Panc1 (cell line): Measurements from ENCODE around the gene FAM50B. TPM values are rescaled to one million over a fixed set of nuclear protein-coding genes. Genes with fewer than 3 reads are reported as not detected.

ENCODE experiments used
- ATAC-seq: fragments of 200-7000 bp; cut with Tn5 transposase; 2 replicates; pipeline ENCODE4 v1.9.1; 2020; ENCODE audit warnings: mild to moderate bottlenecking, moderate library complexity
- BruUV-seq: library from RNA; stranded (reverse); fragments of 400-500 nt; replicated peaks from 2 replicates; lab custom pipeline; 2021; lab: Mats Ljungman, UMichigan
- CTCF ChIA-PET: fragments of 300-600 bp; sonication (Branson Sonifier 250); formaldehyde crosslinking; loops from one replicate; lab custom pipeline; 2022; ENCODE audit warnings: antibody characterized with exemption; lab: Charles Lee
- POLR2A ChIA-PET: fragments of 300-600 bp; sonication (Branson Sonifier 250); formaldehyde crosslinking; loops from one replicate; lab custom pipeline; 2022; ENCODE audit warnings: antibody characterized with exemption; lab: Charles Lee
- DNase-seq: peaks from one replicate; pipeline ENCODE4 v3.0.0-alpha.2; 2010; ENCODE audit warnings: low read depth, low spot score
- H3K27ac ChIP-seq: 2 replicates; pipeline ENCODE4 v1.5.1; 2011; ENCODE audit warnings: mild to moderate bottlenecking, low read length, inconsistent platforms
- H3K27me3 ChIP-seq: fragments of 200-500 bp; sonication (Bioruptor generic); 2 replicates; pipeline ENCODE4 v1.6.0; 2014; ENCODE audit warnings: low read length, inconsistent platforms; ENCODE audit not compliant: control insufficient read depth, insufficient read depth
- H3K36me3 ChIP-seq: fragments of 200-500 bp; sonication (Bioruptor generic); 2 replicates; pipeline ENCODE4 v1.5.1; 2014; ENCODE audit warnings: inconsistent platforms, mild to moderate bottlenecking, low read length, moderate library complexity; ENCODE audit not compliant: control insufficient read depth, insufficient read depth
- H3K4me1 ChIP-seq: 2 replicates; pipeline ENCODE4 v1.5.1; 2011; ENCODE audit warnings: inconsistent platforms, mild to moderate bottlenecking, low read length, moderate library complexity; ENCODE audit not compliant: control insufficient read depth, insufficient read depth
- H3K4me3 ChIP-seq, 2 experiments: 2 replicates each; pipeline ENCODE4 v1.5.1; 2011 to 2012; ENCODE audit warnings: low read depth in 2 of 2, low read length in 2 of 2, mild to moderate bottlenecking in 2 of 2, inconsistent platforms in 1 of 2, moderate library complexity in 1 of 2
- H3K9me3 ChIP-seq: fragments of 200-500 bp; sonication (Bioruptor generic); 2 replicates; pipeline ENCODE4 v1.5.1; 2014; ENCODE audit warnings: low read depth, mild to moderate bottlenecking, inconsistent platforms, low read length, moderate library complexity; ENCODE audit not compliant: control insufficient read depth, insufficient read depth
- POLR2AphosphoS5 ChIP-seq: IDR thresholded peaks from 2 replicates; pipeline ENCODE4 v1.6.1; 2012; ENCODE audit warnings: mild to moderate bottlenecking, low read depth, low read length, moderate library complexity
- SIN3A ChIP-seq: IDR thresholded peaks from 2 replicates; pipeline ENCODE4 v1.6.1; 2012; ENCODE audit warnings: low read depth, mild to moderate bottlenecking, low read length, moderate library complexity, borderline replicate concordance; ENCODE audit not compliant: insufficient read depth
- TCF7L2 ChIP-seq: IDR thresholded peaks from 2 replicates; pipeline ENCODE4 v1.6.1; 2011; ENCODE audit warnings: mild to moderate bottlenecking, low read depth, low read length, inconsistent platforms
- in situ Hi-C: cut with HindIII; loops from 2 replicates; pipeline ENCODE4 v1.10.0; 2016; ENCODE audit warnings: low sequenced_read_pairs, low pct_unique_long_range_greater_than_20kb
- intact Hi-C: fragments of 100-400 bp; cut with micrococcal nuclease; formaldehyde crosslinking; loops from one replicate; pipeline ENCODE4 v1.10.0; 2022; ENCODE audit not compliant: unreplicated experiment
- total RNA-seq: library from RNA; stranded (reverse); gene quantifications from one replicate; pipeline ENCODE4 v1.2.1, GENCODE V29; 2021; ENCODE audit not compliant: unreplicated experiment
- TF ChIP-seq, protein P1 (sequence below), 2 experiments: IDR thresholded peaks; 2 replicates each; pipeline ENCODE4 v1.6.1; 2011 to 2012; ENCODE audit warnings: low read depth in 2 of 2, control low read depth in 1 of 2, low read length in 1 of 2, mild to moderate bottlenecking in 1 of 2, moderate library complexity in 1 of 2; ENCODE audit not compliant: insufficient read depth in 1 of 2
- TF ChIP-seq, protein P2 (sequence below): fragments of 450-650 bp; IDR thresholded peaks from 2 replicates; pipeline ENCODE4 v1.5.1; 2017; ENCODE audit warnings: mild to moderate bottlenecking

Gene FAM50B
- total RNA-seq, 1 experiment from 2014 or later = not detected

DNA sequence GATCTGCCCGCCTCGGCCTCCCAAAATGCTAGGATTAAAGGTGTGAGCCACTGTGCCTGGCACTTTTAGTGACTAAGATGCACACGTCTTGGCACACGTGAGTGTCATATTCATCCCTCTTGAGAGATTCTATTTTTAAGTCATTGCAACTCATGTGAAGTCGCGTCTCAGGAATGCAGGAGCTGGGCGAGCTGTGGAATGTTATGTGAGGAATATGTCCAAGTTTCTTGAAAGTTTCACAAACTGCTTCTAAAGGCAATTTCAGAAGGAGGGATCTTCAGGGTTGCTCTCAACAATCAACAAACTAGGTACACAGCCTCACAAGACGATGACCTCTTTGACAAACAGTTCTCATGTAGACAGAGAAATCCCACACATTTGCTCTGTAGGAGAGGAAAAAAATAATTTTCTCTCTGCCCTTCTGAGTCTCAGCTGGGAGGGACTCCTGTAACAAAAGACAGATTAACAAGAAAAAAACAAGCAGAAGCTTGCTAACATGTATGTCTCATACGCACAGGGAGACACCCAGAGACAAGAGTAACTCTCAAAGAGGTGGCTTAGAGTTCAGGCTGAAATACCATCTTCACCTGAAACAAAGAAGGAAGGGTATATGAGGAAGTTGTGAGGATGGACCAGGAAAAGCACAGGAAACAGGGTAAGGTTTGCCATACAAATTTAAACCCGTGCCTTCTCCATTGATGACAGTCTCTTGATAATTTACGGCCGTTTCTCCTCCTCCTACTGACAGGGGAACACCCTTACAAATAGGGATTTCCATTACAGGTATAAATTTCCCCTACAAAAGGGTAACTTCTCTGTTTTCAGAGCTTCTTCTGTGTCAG lies 45.3 kb upstream of the FAM50B start:
- peak; percentile 83 for DNase-seq
- Histone ChIP-seq H3K27me3 (no peaks in the 10 kb centered on the region), H3K4me3 (no peak overlapping the region), H3K9me3 (no peaks in the 10 kb centered on the region), H3K27ac (peak overlapping the region; percentile 73; the same call in 1 of the 2 replicates), H3K4me1 (peaks cover 21% of the 10 kb centered on the region), H3K36me3 (no peaks in the 10 kb centered on the region)
- TF ChIP-seq TCF7L2 (no peak), SIN3A (no peak), POLR2AphosphoS5 (no peak)
- TF ChIP-seq, protein P1, sequence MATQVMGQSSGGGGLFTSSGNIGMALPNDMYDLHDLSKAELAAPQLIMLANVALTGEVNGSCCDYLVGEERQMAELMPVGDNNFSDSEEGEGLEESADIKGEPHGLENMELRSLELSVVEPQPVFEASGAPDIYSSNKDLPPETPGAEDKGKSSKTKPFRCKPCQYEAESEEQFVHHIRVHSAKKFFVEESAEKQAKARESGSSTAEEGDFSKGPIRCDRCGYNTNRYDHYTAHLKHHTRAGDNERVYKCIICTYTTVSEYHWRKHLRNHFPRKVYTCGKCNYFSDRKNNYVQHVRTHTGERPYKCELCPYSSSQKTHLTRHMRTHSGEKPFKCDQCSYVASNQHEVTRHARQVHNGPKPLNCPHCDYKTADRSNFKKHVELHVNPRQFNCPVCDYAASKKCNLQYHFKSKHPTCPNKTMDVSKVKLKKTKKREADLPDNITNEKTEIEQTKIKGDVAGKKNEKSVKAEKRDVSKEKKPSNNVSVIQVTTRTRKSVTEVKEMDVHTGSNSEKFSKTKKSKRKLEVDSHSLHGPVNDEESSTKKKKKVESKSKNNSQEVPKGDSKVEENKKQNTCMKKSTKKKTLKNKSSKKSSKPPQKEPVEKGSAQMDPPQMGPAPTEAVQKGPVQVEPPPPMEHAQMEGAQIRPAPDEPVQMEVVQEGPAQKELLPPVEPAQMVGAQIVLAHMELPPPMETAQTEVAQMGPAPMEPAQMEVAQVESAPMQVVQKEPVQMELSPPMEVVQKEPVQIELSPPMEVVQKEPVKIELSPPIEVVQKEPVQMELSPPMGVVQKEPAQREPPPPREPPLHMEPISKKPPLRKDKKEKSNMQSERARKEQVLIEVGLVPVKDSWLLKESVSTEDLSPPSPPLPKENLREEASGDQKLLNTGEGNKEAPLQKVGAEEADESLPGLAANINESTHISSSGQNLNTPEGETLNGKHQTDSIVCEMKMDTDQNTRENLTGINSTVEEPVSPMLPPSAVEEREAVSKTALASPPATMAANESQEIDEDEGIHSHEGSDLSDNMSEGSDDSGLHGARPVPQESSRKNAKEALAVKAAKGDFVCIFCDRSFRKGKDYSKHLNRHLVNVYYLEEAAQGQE (IDR thresholded peaks at IDR 0.05; ENCODE audit: insufficient read depth in 1 of 2, low read depth in 2 of 2, low read length in 1 of 2) = no peak
- TF ChIP-seq, protein P2, sequence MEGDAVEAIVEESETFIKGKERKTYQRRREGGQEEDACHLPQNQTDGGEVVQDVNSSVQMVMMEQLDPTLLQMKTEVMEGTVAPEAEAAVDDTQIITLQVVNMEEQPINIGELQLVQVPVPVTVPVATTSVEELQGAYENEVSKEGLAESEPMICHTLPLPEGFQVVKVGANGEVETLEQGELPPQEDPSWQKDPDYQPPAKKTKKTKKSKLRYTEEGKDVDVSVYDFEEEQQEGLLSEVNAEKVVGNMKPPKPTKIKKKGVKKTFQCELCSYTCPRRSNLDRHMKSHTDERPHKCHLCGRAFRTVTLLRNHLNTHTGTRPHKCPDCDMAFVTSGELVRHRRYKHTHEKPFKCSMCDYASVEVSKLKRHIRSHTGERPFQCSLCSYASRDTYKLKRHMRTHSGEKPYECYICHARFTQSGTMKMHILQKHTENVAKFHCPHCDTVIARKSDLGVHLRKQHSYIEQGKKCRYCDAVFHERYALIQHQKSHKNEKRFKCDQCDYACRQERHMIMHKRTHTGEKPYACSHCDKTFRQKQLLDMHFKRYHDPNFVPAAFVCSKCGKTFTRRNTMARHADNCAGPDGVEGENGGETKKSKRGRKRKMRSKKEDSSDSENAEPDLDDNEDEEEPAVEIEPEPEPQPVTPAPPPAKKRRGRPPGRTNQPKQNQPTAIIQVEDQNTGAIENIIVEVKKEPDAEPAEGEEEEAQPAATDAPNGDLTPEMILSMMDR = no peak
- intact Hi-C loops = no loop called here
- BruUV-seq = no TSS peak
- ATAC-seq = peak; percentile 35
- POLR2A ChIA-PET = interaction anchor here (0.6 kb wide), 1 partner anchor 19 kb away, joined by 3 read pairs; no protein-coding TSS in a partner anchor
- CTCF ChIA-PET = no interaction called here
- in situ Hi-C loops = loop anchor here (25.0 kb wide), 1 partner anchor 183 kb away; no protein-coding TSS in a partner anchor

DNA sequence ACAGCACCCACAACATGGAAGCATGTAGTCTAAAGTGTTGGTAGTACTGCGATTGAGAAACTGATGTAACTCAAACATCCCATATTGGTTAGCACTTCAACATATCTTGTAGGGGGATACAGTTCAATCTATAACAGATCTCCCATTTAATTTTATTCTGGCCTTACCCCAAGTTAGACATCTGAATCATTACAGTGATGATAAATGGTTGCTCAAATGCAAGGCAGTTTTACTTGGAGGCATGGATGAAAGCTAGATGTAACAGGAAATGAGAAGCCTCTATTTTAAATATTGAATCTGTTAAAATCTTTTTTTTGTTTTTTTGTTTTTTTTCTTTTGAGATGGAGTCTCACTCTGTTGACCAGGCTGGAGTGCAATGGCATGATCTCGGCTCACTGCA lies 44.2 kb upstream of the FAM50B start:
- no peaks in the 10 kb centered on the region for H3K36me3 ChIP-seq
- no peak overlapping the region for H3K4me3 ChIP-seq
- ATAC-seq (no peak), DNase-seq (no peak)
- in situ Hi-C loops (loop anchor here (25.0 kb wide), 1 partner anchor 182 kb away; no protein-coding TSS in a partner anchor), intact Hi-C loops (no loop called here)
- H3K27ac ChIP-seq = no peak overlapping the region; the same call in 1 of the 2 replicates
- H3K27me3 ChIP-seq = no peaks in the 10 kb centered on the region
- BruUV-seq = no TSS peak
- TF ChIP-seq, protein P1 (IDR thresholded peaks at IDR 0.05; ENCODE audit: insufficient read depth in 1 of 2, low read depth in 2 of 2, low read length in 1 of 2) = no peak
- TF ChIP-seq SIN3A (no peak), POLR2AphosphoS5 (no peak), TCF7L2 (no peak)
- TF ChIP-seq, protein P2 = no peak
- POLR2A ChIA-PET = no interaction called here
- H3K4me1 ChIP-seq = peaks cover 26% of the 10 kb centered on the region
- CTCF ChIA-PET = no interaction called here
- H3K9me3 ChIP-seq = no peaks in the 10 kb centered on the region
